HL-60 (cell line): ENCODE measurements around the gene HMCN1.

ENCODE experiments used
- DNase-seq, 2 experiments: peaks; one replicate each; pipeline ENCODE4 v3.0.0-alpha.2; 2010 to 2020; ENCODE audit warnings: low read depth in 1 of 2, low spot score in 1 of 2
- H3K27ac ChIP-seq: fragments of 250-450 bp; sonication (Bioruptor Pico); replicated peaks from 2 replicates; pipeline ENCODE4 v1.5.1; 2020; ENCODE audit warnings: mild to moderate bottlenecking, moderate library complexity
- H3K27me3 ChIP-seq: fragments of 250-450 bp; sonication (Bioruptor Pico); 2 replicates; pipeline ENCODE4 v1.5.1; 2021; ENCODE audit warnings: mild to moderate bottlenecking, moderate library complexity; ENCODE audit not compliant: insufficient read depth, poor library complexity, severe bottlenecking
- H3K4me3 ChIP-seq: replicated peaks from 2 replicates; pipeline ENCODE4 v1.5.1; 2011; ENCODE audit warnings: mild to moderate bottlenecking, control low read depth, low read length; ENCODE audit not compliant: insufficient read depth
- CTCF ChIP-seq: IDR thresholded peaks from one replicate; pipeline ENCODE4 v1.5.1; 2011; ENCODE audit warnings: low read length, control low read depth, inconsistent platforms; ENCODE audit not compliant: insufficient read depth
- GABPA ChIP-seq: IDR thresholded peaks from 2 replicates; pipeline ENCODE4 v1.6.1; 2012; ENCODE audit warnings: low read depth
- POLR2AphosphoS5 ChIP-seq: IDR thresholded peaks from 2 replicates; pipeline ENCODE4 v1.6.1; 2012; ENCODE audit warnings: low read depth
- REST ChIP-seq: IDR thresholded peaks from 2 replicates; pipeline ENCODE4 v1.6.1; 2012; ENCODE audit warnings: low read depth; ENCODE audit not compliant: insufficient replicate concordance
- SPI1 ChIP-seq: IDR thresholded peaks from 2 replicates; pipeline ENCODE4 v1.6.1; 2012; ENCODE audit warnings: low read depth, mild to moderate bottlenecking, borderline replicate concordance

The HMCN1 gene

GRCh38 chr1:185980891-185981290 lies 246.7 kb downstream of the HMCN1 start:
- TF ChIP-seq CTCF (no peak), REST (no peak), GABPA (no peak), SPI1 (no peak), POLR2AphosphoS5 (no peak)
- no peak overlapping the region for H3K4me3 ChIP-seq
- no peak for DNase-seq
- no peaks in the 10 kb centered on the region for H3K27me3 ChIP-seq
- H3K27ac ChIP-seq, result no peak overlapping the region

GRCh38 chr1:185984113-185984836 lies 250.1 kb downstream of the HMCN1 start:
- DNase-seq, result no peak
- H3K4me3 ChIP-seq, result no peak overlapping the region
- no peaks in the 10 kb centered on the region for H3K27me3 ChIP-seq
- H3K27ac ChIP-seq, result no peak overlapping the region
- no peak for TF ChIP-seq REST
- no peak for TF ChIP-seq SPI1
- TF ChIP-seq CTCF, result no peak
- TF ChIP-seq POLR2AphosphoS5, result no peak
- no peak for TF ChIP-seq GABPA

GRCh38 chr1:185987611-185988321 lies 253.6 kb downstream of the HMCN1 start:
- H3K27me3 ChIP-seq, result no peaks in the 10 kb centered on the region
- TF ChIP-seq REST (no peak), POLR2AphosphoS5 (no peak), CTCF (no peak), GABPA (no peak), SPI1 (no peak)
- no peak overlapping the region for H3K27ac ChIP-seq
- no peak overlapping the region for H3K4me3 ChIP-seq
- no peak for DNase-seq
